Measurements from ENCODE around the gene MAFF. TPM values are rescaled to one million over a fixed set of nuclear protein-coding genes. Genes with fewer than 3 reads are reported as not detected.

MAFF gene
- total and polyA plus RNA-seq, 9 of the 15 experiments (the other 6 are each of a cell fraction or from before 2014, with no cell fraction given) = 0.51 to 8.0 (median 5.4) TPM

- ChIA-PET CTCF (ENCODE audit: low intra/inter-chr PET ratio) (no interaction called here), POLR2A (interaction anchor here (1.6 kb wide), 1 partner anchor 12 kb away, joined by 3 read pairs; no protein-coding TSS in a partner anchor)
- no peak for FAIRE-seq
- no peaks in the 10 kb centered on the region for H3K9me1 ChIP-seq (ENCODE audit: control insufficient read depth, insufficient read depth, low read length)
- no peak overlapping the region for H2AFZ ChIP-seq (ENCODE audit: low read depth, low read length)
- peaks cover 3% of the 10 kb centered on the region; the same call in 1 of the 3 replicates for H3K36me3 ChIP-seq (ENCODE audit: control insufficient read depth, insufficient read depth, low read length)
- no peak overlapping the region; a peak in 1 of 4 replicates for H3K9ac ChIP-seq (ENCODE audit: insufficient read depth in 1 of 2, low read depth in 2 of 2, low read length in 2 of 2)
- DNase-seq (ENCODE audit: extremely low read depth in 1 of 4, low spot score in 3 of 4) = no peak
- H3K27me3 ChIP-seq (ENCODE audit: control insufficient read depth in 2 of 2, insufficient read depth in 2 of 2, low read length in 2 of 2) = no peaks in the 10 kb centered on the region
- H3K79me2 ChIP-seq (ENCODE audit: control insufficient read depth, insufficient read depth, low read length) = peaks cover 39% of the 10 kb centered on the region
- no peak overlapping the region for H3K27ac ChIP-seq (ENCODE audit: extremely low read depth, low read depth, low read length)
- intact Hi-C loops (cut with micrococcal nuclease) (loop anchor here (10.0 kb wide), 1 partner anchor 93 kb away; the partner anchor contains the start of gene BAIAP2L2), in situ Hi-C loops (cut with MboI) (no loop called here)
- no TSS peak for BruUV-seq (replicated peaks)
- WGBS (ENCODE audit: insufficient coverage, low coverage, missing lambda C conversion rate) = 66% methylated on average over 5 of the region's 7 CpGs
- H3K4me2 ChIP-seq (ENCODE audit: insufficient read depth, low read length) = no peak overlapping the region
- no peak for ATAC-seq
- H4K20me1 ChIP-seq (replicated peaks; ENCODE audit: control insufficient read depth, insufficient read depth, low read length) = peaks cover 18% of the 10 kb centered on the region; the same call in 1 of the 2 replicates
- H3K4me1 ChIP-seq (replicated peaks in 1 of 2; ENCODE audit: control insufficient read depth in 2 of 2, insufficient read depth in 2 of 2, low read length in 2 of 2) = peaks cover 0 to 5% of the 10 kb centered on the region in 2 experiments; a peak in 3 of 5 replicates
- TF ChIP-seq ZNF511 (CRISPR knock-in tag; IDR thresholded peaks at IDR 0.05) = no peak
- no peak for TF ChIP-seq RNF2 (IDR thresholded peaks at IDR 0.05)
- TF ChIP-seq TARDBP (IDR thresholded peaks at IDR 0.05) = no peak
- TF ChIP-seq HEY1 (CRISPR knock-in tag; IDR thresholded peaks at IDR 0.05; ENCODE audit: borderline replicate concordance) = no peak
- TF ChIP-seq CTCF (IDR thresholded peaks at IDR 0.05 in 2 of 3, conservative IDR thresholded peaks at IDR 0.05 in 1 of 3; ENCODE audit: insufficient read depth in 2 of 3, low read depth in 1 of 3, low read length in 3 of 3) = no peak
- no peak for TF ChIP-seq CHCHD3 (CRISPR knock-in tag; IDR thresholded peaks at IDR 0.05)
- TF ChIP-seq DEAF1 (CRISPR knock-in tag; IDR thresholded peaks at IDR 0.05) = no peak
- no peak for TF ChIP-seq ZNF586 (CRISPR knock-in tag; conservative IDR thresholded peaks at IDR 0.05)
- TF ChIP-seq NR2C2 (CRISPR knock-in tag; IDR thresholded peaks at IDR 0.05) = no peak
- no peak for TF ChIP-seq NR2C2 (tag; IDR thresholded peaks at IDR 0.05)
- H3K9me3 ChIP-seq (replicated peaks; ENCODE audit: control insufficient read depth, insufficient read depth, low read depth, low read length) = no peaks in the 10 kb centered on the region
- H3K4me3 ChIP-seq = no peak overlapping the region
These were observed 6.2 kb downstream of the MAFF start for GRCh38 chr22:38207898-38208432.
